ENCODE data around the gene DNAAF5.
"Not testable (repeated sequence)": the region's sequence is repeated elsewhere in the genome, so short reads cannot be mapped to it uniquely, and the experiment has no call there.

DNAAF5 gene

DNA sequence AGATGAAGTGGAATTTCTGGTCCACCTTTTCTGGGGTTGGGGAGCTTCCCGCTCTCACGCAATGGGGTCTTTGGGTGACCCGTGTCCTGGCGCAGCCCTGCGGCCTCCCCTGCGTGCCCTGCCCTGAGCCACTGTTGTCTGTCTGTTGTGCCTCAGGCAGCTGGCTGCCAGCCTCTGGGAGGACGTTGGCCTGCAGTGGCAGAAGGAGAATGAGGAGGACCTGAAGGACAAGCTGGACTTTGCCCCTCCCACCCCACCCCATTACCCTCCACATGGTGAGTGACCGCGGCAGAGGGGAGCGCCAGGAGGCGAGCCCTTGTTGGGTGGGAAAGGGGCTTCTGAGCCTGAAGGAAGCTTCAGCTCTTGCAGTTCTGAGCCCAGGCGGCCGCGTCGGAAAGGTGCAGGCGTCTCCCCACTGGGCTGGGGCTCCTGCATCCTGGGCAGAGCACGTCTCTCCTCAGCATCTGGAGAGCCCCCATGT lies 14.7 kb downstream of the DNAAF5 start:
- H3K27me3 ChIP-seq (ENCODE audit: insufficient read depth, low read length): no peaks in the 10 kb centered on the region
- H3K27ac ChIP-seq (ENCODE audit: low read depth, low read length): no peak overlapping the region
- no peaks in the 10 kb centered on the region for H3K9me3 ChIP-seq (ENCODE audit: insufficient read depth, low read depth, low read length)
- WGBS: 95% methylated on average over 16 of the region's 17 CpGs
- H3K36me3 ChIP-seq (ENCODE audit: insufficient read depth, low read length): peaks cover 47% of the 10 kb centered on the region
- no peaks in the 10 kb centered on the region for H3K4me1 ChIP-seq (ENCODE audit: insufficient read depth, low read length)
- H3K4me3 ChIP-seq (ENCODE audit: low read length): no peak overlapping the region
- H3K9ac ChIP-seq (ENCODE audit: low read depth, low read length): no peak overlapping the region

DNA sequence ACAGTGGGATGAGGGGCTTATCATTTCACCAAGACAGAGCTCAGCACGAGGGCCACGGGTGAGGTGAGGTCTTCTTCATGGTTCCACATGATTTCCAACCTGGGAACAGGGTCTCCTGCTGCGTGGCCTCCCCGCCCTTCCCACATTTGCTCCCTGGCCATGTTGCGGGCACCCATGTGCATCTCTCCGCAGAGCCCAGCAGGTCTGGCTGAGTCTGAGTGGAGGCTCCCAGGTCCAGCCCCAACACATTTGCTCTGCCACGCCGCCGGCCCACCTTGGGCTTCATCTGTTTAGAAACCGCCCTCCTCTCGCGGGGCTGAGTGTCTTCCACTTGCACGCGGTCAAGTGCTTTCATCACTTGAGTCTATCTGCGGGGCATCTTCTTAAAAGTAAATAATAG lies 15.4 kb downstream of the DNAAF5 start:
- 92% methylated on average over 15 of the region's 15 CpGs for WGBS
- peaks cover 47% of the 10 kb centered on the region for H3K36me3 ChIP-seq (ENCODE audit: insufficient read depth, low read length)
- no peak overlapping the region for H3K27ac ChIP-seq (ENCODE audit: low read depth, low read length)
- no peak overlapping the region for H3K9ac ChIP-seq (ENCODE audit: low read depth, low read length)
- H3K4me1 ChIP-seq (ENCODE audit: insufficient read depth, low read length): no peaks in the 10 kb centered on the region
- no peak overlapping the region for H3K4me3 ChIP-seq (ENCODE audit: low read length)
- H3K9me3 ChIP-seq (ENCODE audit: insufficient read depth, low read depth, low read length): no peaks in the 10 kb centered on the region
- no peaks in the 10 kb centered on the region for H3K27me3 ChIP-seq (ENCODE audit: insufficient read depth, low read length)

DNA sequence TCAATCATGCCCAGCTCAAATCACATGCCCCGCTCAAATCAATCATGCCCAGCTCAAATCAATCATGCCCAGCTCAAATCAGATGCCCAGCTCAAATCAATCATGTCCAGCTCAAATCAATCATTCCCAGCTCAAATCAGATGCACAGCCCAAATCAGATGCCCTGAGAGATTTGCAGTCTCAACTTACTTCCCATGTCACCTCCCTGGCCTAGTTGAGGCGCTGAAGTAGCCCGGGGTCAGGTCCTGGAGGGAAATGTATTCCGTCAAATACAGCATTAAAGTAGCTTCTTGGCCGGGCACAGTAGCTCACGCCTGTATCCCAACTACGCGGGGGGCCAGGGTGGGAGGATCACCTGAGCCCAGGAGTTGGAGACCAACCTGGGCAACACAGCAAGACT lies 16.3 kb downstream of the DNAAF5 start:
- H3K9me3 ChIP-seq (ENCODE audit: insufficient read depth, low read depth, low read length): no peaks in the 10 kb centered on the region
- no peaks in the 10 kb centered on the region for H3K4me1 ChIP-seq (ENCODE audit: insufficient read depth, low read length)
- no peak overlapping the region for H3K4me3 ChIP-seq (ENCODE audit: low read length)
- no peak overlapping the region for H3K27ac ChIP-seq (ENCODE audit: low read depth, low read length)
- no peak overlapping the region for H3K9ac ChIP-seq (ENCODE audit: low read depth, low read length)
- H3K36me3 ChIP-seq (ENCODE audit: insufficient read depth, low read length): peaks cover 44% of the 10 kb centered on the region
- WGBS: 91% methylated on average over 8 of the region's 8 CpGs
- no peaks in the 10 kb centered on the region for H3K27me3 ChIP-seq (ENCODE audit: insufficient read depth, low read length)

DNA sequence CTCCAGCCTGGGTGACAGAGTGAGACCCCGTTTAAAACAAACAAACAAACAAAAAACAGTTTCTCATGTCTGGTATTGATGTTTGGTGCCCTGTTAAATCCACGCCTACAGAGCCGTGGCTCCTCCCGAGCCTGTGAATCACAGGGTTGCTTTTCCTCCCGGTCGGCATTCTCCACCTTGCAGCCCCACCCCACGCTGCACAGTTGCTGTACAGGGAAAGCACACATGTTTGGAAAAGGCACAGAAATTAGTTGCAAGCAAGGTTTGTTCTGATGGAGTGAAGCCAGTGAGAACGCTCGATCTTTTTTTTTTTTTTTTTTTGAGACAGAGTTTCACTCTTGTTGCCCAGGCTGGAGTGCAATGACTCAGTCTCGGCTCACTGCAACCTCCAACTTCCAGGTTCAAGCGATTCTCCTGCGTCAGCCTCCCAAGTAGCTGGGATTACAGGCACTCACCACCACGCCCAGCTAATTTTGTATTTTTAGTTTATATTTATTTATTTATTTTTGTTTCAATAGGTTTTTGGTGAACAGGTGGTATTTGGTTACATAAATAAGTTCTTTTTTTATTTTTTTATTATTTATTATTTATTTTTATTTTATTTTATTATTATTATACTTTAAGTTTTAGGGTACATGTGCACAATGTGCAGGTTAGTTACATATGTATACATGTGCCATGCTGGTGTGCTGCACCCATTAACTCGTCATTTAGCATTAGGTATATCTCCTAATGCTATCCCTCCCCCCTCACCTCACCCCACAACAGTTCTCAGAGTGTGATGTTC lies 17.0 kb downstream of the DNAAF5 start:
- H3K9me3 ChIP-seq (ENCODE audit: insufficient read depth, low read depth, low read length); H3K27me3 ChIP-seq (ENCODE audit: insufficient read depth, low read length); H3K4me1 ChIP-seq (ENCODE audit: insufficient read depth, low read length); H3K27ac ChIP-seq (ENCODE audit: low read depth, low read length); H3K9ac ChIP-seq (ENCODE audit: low read depth, low read length); H3K4me3 ChIP-seq (ENCODE audit: low read length): not testable (repeated sequence)
- 99% methylated on average over 13 of the region's 14 CpGs for WGBS
- H3K36me3 ChIP-seq (ENCODE audit: insufficient read depth, low read length): peaks cover 44% of the 10 kb centered on the region

DNA sequence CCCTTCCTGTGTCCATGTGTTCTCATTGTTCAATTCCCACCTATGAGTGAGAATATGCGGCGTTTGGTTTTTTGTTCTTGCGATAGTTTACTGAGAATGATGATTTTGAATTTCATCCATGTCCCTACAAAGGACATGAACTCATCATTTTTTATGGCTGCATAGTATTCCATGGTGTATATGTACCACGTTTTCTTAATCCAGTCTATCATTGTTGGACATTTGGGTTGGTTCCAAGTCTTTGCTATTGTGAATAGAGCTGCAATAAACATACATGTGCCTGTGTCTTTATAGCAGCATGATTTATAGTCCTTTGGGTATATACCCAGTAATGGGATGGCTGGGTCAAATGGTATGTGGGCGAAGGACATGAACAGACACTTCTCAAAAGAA lies 17.6 kb downstream of the DNAAF5 start:
- H3K4me1 ChIP-seq (ENCODE audit: insufficient read depth, low read length); H3K4me3 ChIP-seq (ENCODE audit: low read length); H3K9ac ChIP-seq (ENCODE audit: low read depth, low read length); H3K27ac ChIP-seq (ENCODE audit: low read depth, low read length); H3K27me3 ChIP-seq (ENCODE audit: insufficient read depth, low read length); H3K9me3 ChIP-seq (ENCODE audit: insufficient read depth, low read depth, low read length): not testable (repeated sequence)
- 86% methylated on average over 1 of the region's 5 CpGs for WGBS
- peaks cover 45% of the 10 kb centered on the region for H3K36me3 ChIP-seq (ENCODE audit: insufficient read depth, low read length)

DNA sequence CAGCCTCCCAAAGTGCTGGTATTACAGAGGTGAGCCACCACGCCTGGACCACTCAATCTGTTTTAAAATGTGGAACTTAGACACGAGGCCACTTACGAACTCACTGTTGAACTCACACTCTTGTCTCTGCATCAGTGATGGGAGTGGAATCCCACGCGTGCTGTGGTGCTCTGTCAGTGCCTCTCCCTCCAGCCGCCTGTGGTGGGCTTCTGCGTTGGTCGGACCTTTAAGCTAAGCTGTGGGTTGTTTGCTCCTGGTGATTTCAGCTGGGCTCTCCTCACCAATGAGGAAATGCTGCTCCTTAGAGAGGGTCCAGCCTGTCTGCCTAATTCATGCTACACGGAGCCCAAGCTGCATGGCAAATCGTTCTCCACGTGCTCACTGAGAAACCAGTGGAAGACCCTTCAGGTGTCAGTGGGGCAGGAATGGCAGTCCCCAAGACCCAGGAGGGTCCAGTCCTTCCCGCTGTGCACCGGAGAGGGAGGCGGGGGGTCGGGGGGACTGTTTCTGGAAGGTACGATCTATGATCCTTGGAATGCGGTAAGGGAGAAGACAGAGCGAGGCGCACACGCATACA lies 18.4 kb downstream of the DNAAF5 start:
- Histone ChIP-seq H3K27me3 (ENCODE audit: insufficient read depth, low read length) (no peaks in the 10 kb centered on the region), H3K27ac (ENCODE audit: low read depth, low read length) (no peak overlapping the region), H3K36me3 (ENCODE audit: insufficient read depth, low read length) (peaks cover 43% of the 10 kb centered on the region), H3K4me3 (ENCODE audit: low read length) (no peak overlapping the region), H3K4me1 (ENCODE audit: insufficient read depth, low read length) (no peaks in the 10 kb centered on the region), H3K9me3 (ENCODE audit: insufficient read depth, low read depth, low read length) (no peaks in the 10 kb centered on the region), H3K9ac (ENCODE audit: low read depth, low read length) (no peak overlapping the region)
- 97% methylated on average over 20 of the region's 20 CpGs for WGBS

DNA sequence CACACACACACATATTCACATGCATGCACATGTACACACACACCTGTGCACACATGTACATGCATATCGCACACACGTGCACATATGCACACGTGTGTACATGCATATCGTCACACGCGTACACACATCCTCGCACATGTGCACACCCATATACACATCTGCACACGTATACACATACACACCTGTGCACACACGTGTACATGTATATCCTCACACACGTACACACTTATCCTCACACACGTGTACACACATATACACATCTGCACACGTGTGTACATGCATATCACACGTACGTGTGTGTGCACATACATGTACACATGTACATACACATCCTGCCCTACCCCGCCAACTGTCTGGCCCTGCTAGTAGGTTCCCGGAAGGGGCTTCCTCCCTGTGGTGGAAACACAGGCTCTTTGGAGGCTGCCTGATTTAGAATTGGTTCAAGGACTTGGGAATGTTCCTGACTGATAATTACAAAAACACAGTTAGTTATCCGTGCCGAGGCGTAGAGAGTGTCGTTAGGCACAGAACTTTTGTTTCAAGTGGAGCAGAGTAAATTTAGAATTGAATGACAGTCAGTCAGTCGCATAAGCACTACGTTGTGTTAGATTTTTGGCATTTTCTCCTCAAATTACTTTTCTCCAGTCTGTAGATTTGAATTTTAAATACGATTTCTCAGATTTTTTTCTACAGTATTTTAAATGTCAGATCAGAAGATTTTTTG lies 19.1 kb downstream of the DNAAF5 start:
- peaks cover 39% of the 10 kb centered on the region for H3K36me3 ChIP-seq (ENCODE audit: insufficient read depth, low read length)
- no peak overlapping the region for H3K27ac ChIP-seq (ENCODE audit: low read depth, low read length)
- H3K4me3 ChIP-seq (ENCODE audit: low read length): no peak overlapping the region
- no peaks in the 10 kb centered on the region for H3K4me1 ChIP-seq (ENCODE audit: insufficient read depth, low read length)
- no peaks in the 10 kb centered on the region for H3K9me3 ChIP-seq (ENCODE audit: insufficient read depth, low read depth, low read length)
- H3K9ac ChIP-seq (ENCODE audit: low read depth, low read length): no peak overlapping the region
- no peaks in the 10 kb centered on the region for H3K27me3 ChIP-seq (ENCODE audit: insufficient read depth, low read length)
- WGBS: 96% methylated on average over 23 of the region's 23 CpGs

DNA sequence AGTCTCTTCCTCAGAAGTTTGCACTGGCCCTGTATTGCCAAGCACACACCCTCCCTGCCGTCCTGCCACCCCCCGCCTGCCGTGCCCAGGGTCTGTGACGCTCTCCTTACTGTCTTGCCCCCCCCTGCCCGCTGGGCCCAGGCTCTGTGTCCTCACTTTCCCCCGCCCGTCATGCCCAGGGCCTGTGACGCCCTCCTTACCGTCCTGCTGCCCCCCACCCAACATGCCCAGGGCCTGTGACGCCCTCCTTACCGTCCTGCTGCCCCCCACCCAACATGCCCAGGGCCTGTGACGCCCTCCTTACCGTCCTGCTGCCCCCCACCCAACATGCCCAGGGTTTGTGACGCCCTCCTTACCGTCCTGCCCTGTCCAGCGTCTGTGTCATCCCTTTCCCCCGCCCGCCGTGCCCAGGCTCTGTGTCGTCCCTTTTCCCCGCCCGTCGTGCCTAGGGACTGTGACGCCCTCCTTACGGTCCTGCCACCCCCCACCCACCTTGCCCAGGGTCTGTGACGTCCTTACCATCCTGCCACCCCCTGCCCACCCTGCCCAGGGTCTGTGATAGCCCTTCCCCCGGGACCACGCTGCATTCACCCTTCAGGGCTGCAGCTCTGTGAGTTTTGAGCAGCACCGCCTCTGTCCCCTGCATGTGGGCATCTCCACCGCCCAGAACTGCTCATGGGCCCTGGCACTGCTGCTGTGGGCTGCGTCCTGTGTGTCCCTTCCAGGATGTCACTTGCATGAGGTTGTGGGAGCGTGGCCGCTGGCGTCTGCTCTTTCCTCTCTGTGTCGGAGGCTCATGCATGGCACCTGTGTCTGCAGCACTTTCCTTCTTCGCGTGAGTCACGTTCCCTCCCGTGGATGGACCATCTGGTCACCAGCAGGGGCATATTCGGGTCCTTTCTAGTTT lies 19.9 kb downstream of the DNAAF5 start:
- Histone ChIP-seq H3K4me3 (ENCODE audit: low read length) (no peak overlapping the region), H3K36me3 (ENCODE audit: insufficient read depth, low read length) (peaks cover 41% of the 10 kb centered on the region), H3K4me1 (ENCODE audit: insufficient read depth, low read length) (no peaks in the 10 kb centered on the region), H3K9me3 (ENCODE audit: insufficient read depth, low read depth, low read length) (no peaks in the 10 kb centered on the region), H3K27me3 (ENCODE audit: insufficient read depth, low read length) (no peaks in the 10 kb centered on the region), H3K27ac (ENCODE audit: low read depth, low read length) (no peak overlapping the region), H3K9ac (ENCODE audit: low read depth, low read length) (no peak overlapping the region)
- 93% methylated on average over 40 of the region's 40 CpGs for WGBS

DNA sequence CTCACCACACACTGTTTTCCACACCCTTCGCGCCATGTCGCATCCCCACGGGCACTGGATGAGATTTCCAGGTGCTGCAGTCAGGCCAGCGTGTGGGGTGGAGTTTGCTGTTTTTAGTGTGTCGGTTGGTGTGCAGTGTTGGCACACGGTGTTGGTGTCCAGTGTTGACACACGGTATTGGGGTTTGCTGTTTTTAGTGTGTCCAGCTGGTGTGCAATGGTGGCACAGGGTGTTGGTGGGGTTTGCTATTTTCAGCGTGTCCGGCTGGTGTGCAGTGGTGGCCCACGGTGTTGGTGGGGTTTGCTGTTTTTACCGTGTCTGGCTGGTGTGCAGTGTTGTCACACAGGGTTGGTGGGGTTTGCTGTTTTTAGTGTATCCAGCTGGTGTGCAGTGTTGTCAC lies 20.7 kb downstream of the DNAAF5 start:
- Histone ChIP-seq H3K9ac (ENCODE audit: low read depth, low read length) (no peak overlapping the region), H3K27ac (ENCODE audit: low read depth, low read length) (no peak overlapping the region), H3K27me3 (ENCODE audit: insufficient read depth, low read length) (no peaks in the 10 kb centered on the region), H3K4me3 (ENCODE audit: low read length) (no peak overlapping the region), H3K36me3 (ENCODE audit: insufficient read depth, low read length) (peaks cover 38% of the 10 kb centered on the region), H3K9me3 (ENCODE audit: insufficient read depth, low read depth, low read length) (no peaks in the 10 kb centered on the region), H3K4me1 (ENCODE audit: insufficient read depth, low read length) (no peaks in the 10 kb centered on the region)
- 92% methylated on average over 12 of the region's 12 CpGs for WGBS

DNA sequence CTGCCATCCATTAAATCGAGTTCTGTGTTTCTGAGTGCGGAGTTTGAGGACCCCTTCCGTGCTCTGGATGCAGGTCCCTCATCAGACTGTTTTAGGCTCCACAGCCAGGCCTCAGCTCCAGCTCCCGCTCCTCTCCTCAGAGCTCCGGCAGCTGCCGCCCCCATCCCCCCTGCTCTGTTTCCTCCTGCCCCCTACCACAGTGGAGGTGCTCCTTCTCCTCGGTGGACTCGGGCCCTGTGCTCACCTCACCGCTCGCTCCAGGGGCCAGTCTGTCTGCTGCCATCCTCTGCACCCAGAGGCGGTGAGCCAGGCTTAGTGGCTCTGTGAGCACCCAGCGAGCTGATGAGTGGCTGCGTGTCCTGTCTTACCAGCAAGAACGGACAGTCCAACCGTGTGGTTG lies 21.9 kb downstream of the DNAAF5 start:
- no peaks in the 10 kb centered on the region for H3K27me3 ChIP-seq (ENCODE audit: insufficient read depth, low read length)
- no peaks in the 10 kb centered on the region for H3K9me3 ChIP-seq (ENCODE audit: insufficient read depth, low read depth, low read length)
- H3K27ac ChIP-seq (ENCODE audit: low read depth, low read length): no peak overlapping the region
- H3K36me3 ChIP-seq (ENCODE audit: insufficient read depth, low read length): peaks cover 35% of the 10 kb centered on the region
- 95% methylated on average over 15 of the region's 15 CpGs for WGBS
- H3K4me3 ChIP-seq (ENCODE audit: low read length): no peak overlapping the region
- H3K9ac ChIP-seq (ENCODE audit: low read depth, low read length): no peak overlapping the region
- no peaks in the 10 kb centered on the region for H3K4me1 ChIP-seq (ENCODE audit: insufficient read depth, low read length)

Data from HUES64 (cell line).